T-helper 2 cell treated with Interferon-gamma antibody and Interleukin-4, amounts not matched to agents 100 ng/mL and 5 ng/mL, for 36 hours (primary cell): ENCODE data around the gene CRK. TPM values are rescaled to one million over a fixed set of nuclear protein-coding genes. Genes with fewer than 3 reads are reported as not detected.
"Not testable (repeated sequence)": the region's sequence is repeated elsewhere in the genome, so short reads cannot be mapped to it uniquely, and the experiment has no call there.

ENCODE experiments used
- intact Hi-C: fragments of 100-400 bp; cut with micrococcal nuclease; formaldehyde crosslinking; loops from one replicate; pipeline ENCODE4 v1.15.1; 2023
- total RNA-seq: library from RNA; stranded (reverse); gene quantifications from 2 replicates; pipeline ENCODE4 v1.2.3, GENCODE V29; 2022

CRK gene
- total RNA-seq, 1 donor from 2014 or later = 19.9 TPM

- intact Hi-C loops = no loop called here
Observed at GRCh38 chr17:1469231-1469852, 13.3 kb upstream of the CRK start.

DNA sequence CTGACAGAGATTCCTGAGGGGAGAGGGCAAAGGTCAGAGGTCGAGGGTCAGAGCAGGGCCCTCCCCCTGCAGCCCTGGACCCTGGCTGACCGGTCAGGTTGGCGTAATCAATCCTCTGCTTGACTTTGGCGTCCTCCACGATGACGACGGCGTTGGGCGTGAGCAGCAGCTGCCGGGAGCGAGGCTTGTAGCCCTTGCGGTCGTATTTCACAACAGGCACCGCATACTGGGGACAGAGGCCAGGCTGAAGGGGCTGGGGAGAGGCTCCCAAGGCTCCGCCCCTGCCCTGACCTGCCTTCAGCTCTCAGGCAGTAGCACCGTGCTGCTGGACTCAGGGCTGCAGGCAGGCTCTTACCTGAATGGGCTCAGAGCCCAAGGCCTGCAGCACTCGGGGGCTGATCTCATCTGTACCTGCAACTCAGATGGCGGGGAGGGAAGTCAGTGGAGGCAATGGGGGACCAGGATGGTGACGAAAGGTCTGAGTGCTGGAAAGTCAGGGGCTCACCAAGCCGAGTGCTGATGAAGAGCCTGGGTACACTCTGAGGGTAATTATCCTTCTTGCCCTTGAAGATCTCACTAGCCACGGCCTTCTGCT, 12.0 kb upstream of the CRK start:
- intact Hi-C loops = no loop called here

DNA sequence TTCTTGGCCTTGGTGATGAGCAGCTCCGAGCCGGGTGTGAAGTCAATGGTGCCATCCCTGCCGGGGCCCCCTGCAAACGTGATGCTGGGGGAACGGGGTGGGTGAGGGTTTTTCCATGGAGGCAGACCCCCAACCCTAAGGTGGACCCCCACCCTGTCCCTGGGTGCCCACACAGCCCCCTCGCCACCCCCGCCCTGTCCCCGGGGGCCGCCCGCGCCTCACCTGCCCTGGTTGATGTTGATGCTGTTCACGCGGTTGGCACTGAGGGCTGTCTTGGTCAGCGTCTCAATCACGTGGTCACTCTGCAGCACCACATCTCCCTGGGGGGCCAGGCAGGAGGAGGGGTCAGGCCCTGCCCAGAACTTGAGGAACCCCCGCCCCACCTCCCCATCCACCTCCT, 11.2 kb upstream of the CRK start:
- intact Hi-C loops = no loop called here

GRCh38 chr17:1464186-1464585, 8.2 kb upstream of the CRK start:
- intact Hi-C loops = no loop called here

- intact Hi-C loops = no loop called here
Observed at GRCh38 chr17:1462164-1463112, 6.4 kb upstream of the CRK start.

DNA sequence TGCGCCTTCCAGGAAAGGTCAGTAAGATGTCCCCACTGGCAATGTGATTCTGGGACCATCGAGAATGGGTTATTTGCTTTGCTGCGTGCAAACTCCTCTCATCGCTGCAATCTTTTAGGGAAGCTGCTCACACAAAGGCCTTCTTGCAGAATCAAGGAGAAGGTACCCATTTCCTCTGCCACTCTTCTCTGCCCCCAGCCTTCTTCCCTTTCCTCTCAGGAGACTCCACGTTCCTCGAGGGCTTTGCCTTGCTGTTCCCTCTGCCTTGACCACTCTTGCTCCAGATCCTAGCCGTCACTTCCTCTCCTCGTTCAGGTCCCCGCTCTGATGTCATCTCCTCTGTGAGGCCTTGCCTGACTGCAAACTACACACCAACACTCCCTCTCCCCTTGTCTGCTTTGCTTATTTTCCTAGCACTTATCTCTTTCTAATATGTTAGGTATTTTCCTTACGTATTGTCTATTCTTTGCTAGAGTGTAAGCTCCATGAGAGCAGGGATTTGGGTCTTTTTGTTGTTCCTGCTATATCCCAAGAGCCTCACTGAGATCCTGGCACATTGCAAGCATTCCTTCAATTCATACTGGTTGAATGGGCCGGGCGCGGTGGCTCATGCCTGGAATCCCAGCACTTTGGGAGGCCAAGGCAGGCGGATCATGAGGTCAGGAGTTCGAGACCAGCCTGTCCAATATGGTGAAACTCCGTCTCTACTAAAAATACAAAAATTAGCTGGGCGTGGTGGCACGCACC, 5.3 kb upstream of the CRK start:
- intact Hi-C loops = no loop called here

GRCh38 chr17:1460233-1460632, 4.2 kb upstream of the CRK start:
- intact Hi-C loops = no loop called here

DNA sequence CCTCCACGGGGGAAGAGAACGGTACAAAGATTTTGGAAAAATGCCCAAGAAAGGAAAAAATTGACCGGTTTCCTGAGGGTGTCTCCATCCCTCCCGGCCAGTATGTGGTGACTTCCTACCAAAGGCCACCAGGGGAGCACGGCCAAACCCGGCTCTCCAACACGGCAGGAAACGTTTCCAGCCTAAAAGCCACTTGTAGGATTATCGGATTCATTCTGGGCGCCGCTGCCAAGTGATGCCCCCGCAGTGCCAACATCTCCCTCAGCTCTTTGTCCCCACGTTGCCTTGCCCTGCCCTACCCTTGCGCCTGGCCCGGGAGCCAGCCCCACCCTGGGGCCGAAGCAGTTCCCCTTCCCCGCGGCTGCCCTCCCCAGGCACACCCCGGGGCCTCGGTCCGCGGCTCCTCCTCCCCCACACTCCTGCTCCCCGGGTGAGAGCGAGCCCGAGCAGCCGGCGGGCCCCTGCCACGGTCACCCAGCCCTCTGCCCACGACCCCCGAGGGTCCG, 688 bp downstream of the CRK start:
- intact Hi-C loops = loop anchor here (10.0 kb wide), 2 partner anchors 91 to 189 kb away; partner anchors contain the start of genes RILP and SCARF1

DNA sequence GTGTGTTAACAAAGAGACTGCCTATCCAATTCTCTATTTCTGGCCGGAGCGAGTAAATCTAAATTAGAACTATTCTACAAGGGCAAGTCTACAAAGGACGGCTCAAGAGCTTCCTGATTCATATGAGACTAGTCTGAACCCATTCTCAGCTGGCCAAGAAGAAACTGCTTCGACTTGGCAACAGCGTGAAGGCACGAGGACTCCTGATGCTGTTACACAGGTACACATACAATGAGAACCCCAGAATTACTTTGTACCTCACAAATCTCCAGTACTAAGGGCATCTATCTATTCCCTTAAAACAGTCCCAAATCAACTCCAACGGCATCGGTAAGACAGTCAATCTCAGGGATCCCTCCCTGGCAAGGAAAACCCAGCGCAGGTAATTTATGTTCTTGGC, 1.5 kb downstream of the CRK start:
- intact Hi-C loops = loop anchor here (10.0 kb wide), 2 partner anchors 90 to 190 kb away; partner anchors contain the start of genes RILP and SCARF1

- intact Hi-C loops = loop anchor here (10.0 kb wide), 2 partner anchors 89 to 191 kb away; partner anchors contain the start of genes RILP and SCARF1
Observed at GRCh38 chr17:1453694-1454093, 2.3 kb downstream of the CRK start.

- intact Hi-C loops = loop anchor here (10.0 kb wide), 2 partner anchors 88 to 192 kb away; partner anchors contain the start of genes RILP and SCARF1
Observed at GRCh38 chr17:1452836-1453235, 3.2 kb downstream of the CRK start.

DNA sequence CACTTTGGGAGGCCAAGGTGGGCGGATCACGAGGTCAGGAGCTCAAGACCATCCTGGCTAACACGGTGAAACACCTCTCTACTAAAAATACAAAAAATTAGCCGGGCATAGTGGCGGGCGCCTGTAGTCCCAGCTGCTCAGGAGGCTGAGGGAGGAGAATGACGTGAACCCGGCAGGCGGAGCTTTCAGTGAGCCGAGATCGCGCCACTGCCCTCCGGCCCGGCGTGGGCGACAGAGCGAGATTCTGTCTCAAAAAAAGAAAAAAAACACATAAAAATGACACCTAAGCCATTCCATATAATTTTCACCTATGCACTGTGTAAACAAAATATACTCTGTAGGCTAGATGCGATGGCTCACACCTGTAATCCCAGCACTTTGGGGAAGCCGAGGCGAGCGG, 5.8 kb downstream of the CRK start:
- intact Hi-C loops = loop anchor here (10.0 kb wide), 2 partner anchors 85 to 195 kb away; partner anchors contain the start of genes RILP and SCARF1

- intact Hi-C loops = no loop called here
Observed at GRCh38 chr17:1449412-1449967, 6.5 kb downstream of the CRK start.

GRCh38 chr17:1447052-1447451, 9.0 kb downstream of the CRK start:
- intact Hi-C loops = no loop called here

DNA sequence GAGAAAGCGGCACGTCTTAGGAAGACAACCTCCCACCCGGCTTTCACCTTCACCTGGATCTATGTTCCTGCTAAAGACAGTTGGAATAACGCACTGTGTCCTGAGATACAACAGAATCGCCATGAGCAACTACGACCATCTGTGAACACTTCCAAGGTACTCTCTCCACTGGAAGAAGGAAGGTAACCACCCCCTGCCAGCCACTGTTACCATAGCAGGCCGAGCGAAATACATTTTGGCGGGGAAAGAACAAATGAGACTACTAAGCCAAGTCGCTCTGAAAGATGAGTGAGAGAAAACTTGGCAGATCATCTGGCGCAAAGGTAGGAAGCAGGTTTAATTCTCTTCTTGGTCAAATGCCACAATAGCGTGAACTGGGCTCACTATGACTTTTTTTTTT, 9.8 kb downstream of the CRK start:
- intact Hi-C loops = no loop called here

GRCh38 chr17:1445695-1446094, 10.3 kb downstream of the CRK start:
- intact Hi-C loops = not testable (repeated sequence)

- intact Hi-C loops = not testable (repeated sequence)
Observed at GRCh38 chr17:1442721-1443120, 13.3 kb downstream of the CRK start.

- intact Hi-C loops = no loop called here
Observed at GRCh38 chr17:1442187-1442586, 13.8 kb downstream of the CRK start.

DNA sequence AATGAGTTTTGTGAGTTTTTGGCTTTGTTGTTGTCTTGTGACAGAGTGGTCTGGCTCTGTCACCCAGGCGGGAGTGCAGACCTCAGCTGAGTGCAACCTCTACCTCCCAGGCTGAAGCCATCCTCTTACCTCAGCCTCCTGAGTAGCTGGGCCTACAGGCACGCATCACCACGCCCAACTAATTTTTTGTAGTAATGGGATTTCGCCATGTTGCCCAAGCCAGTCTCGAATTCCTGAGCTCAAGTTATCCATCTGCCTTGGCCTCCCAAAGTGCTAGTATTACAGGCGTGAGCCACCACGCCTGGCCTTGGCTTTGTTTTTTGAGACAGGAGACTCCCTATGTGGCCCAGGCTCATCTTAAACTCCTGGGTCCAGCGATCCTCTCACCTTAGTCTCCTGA, 15.1 kb downstream of the CRK start:
- intact Hi-C loops = no loop called here

DNA sequence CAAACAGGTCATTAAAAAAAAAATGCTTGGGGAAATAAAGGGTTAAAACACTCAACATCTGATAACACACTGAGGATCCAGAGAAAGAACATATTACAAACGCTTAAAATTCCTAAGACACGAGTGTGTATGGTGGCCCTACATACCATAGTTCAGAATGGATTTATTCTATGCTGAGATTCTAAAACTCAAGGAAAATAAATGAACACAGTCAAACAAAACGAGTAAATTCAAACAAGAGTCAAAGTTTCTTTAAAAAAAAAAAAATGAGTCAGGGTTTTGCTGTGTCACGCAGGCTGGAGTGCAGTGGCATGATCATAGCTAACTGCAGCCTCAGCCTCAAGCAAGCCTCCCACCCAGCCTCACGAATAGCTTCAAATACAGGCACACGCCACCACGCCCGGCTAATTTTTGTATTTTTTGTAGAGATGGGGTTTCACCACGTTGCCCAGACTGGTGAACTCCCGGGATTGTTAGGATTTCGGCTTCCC, 17.4 kb downstream of the CRK start:
- intact Hi-C loops = no loop called here
